Endothelial cell of umbilical vein (primary cell): ENCODE results near the gene MRPL4. TPM values are rescaled to one million over a fixed set of nuclear protein-coding genes. Genes with fewer than 3 reads are reported as not detected.
A peak's percentile ranks its signal among the peaks of the same experiment; 100 is the strongest.

Source experiments
- BruUV-seq: library from RNA; stranded (reverse); fragments of 400-500 nt; replicated peaks from 2 replicates; lab custom pipeline; 2021; lab: Mats Ljungman, UMichigan
- CTCF ChIA-PET: fragments of 300-600, 350-600 bp; sonication (Branson Sonifier 250); formaldehyde crosslinking; loops from one replicate; lab custom pipeline; 2021; ENCODE audit warnings: antibody characterized with exemption, inconsistent platforms; lab: Charles Lee
- POLR2A ChIA-PET: fragments of 300-600, 350-600 bp; sonication (Branson Sonifier 250); formaldehyde crosslinking; loops from one replicate; lab custom pipeline; 2021; ENCODE audit warnings: antibody characterized with exemption, inconsistent platforms; lab: Charles Lee
- DNase-seq: peaks from one replicate; pipeline ENCODE4 v3.0.0-alpha.2; 2011; ENCODE audit warnings: low read depth, low spot score
- FAIRE-seq: peaks from 2 replicates; lab custom pipeline; 2011; peaks lifted over from hg19 to GRCh38; lab: Jason Lieb, UNC
- H2AFZ ChIP-seq: 2 replicates; pipeline ENCODE4 v1.6.0; 2012; ENCODE audit warnings: low read depth, low read length, control low read depth, inconsistent platforms
- H3K27ac ChIP-seq: 2 replicates; pipeline ENCODE4 v1.5.1; 2011; ENCODE audit warnings: low read depth, mild to moderate bottlenecking, control low read depth, low read length, moderate library complexity; ENCODE audit not compliant: insufficient read depth
- H3K27me3 ChIP-seq, 2 experiments: 2 replicates each; pipeline versions ENCODE4 v1.6.0 to v1.6.1; 2011; ENCODE audit warnings: low read length in 2 of 2, mixed read lengths in 1 of 2; ENCODE audit not compliant: control insufficient read depth in 2 of 2, insufficient read depth in 2 of 2
- H3K36me3 ChIP-seq, 2 experiments: 2 replicates in 1 of 2; 3 replicates in 1 of 2; pipeline ENCODE4 v1.5.1; 2011; ENCODE audit warnings: low read length in 2 of 2, mild to moderate bottlenecking in 1 of 2, moderate library complexity in 1 of 2; ENCODE audit not compliant: control insufficient read depth in 2 of 2, insufficient read depth in 2 of 2; ENCODE audit errors: extremely low read depth in 1 of 2
- H3K4me1 ChIP-seq: 3 replicates; pipeline ENCODE4 v1.5.1; 2011; ENCODE audit warnings: mild to moderate bottlenecking, low read length; ENCODE audit not compliant: control insufficient read depth, insufficient read depth; ENCODE audit errors: extremely low read depth
- H3K4me2 ChIP-seq: 2 replicates; pipeline ENCODE4 v1.6.1; 2011; ENCODE audit warnings: low read length, control low read depth, mixed read lengths; ENCODE audit not compliant: insufficient read depth
- H3K4me3 ChIP-seq, 3 experiments: fragments of 200-600 bp in 1 of 3; sonication (generic), shearing (Covaris generic) in 1 of 3; replicated peaks in 1 of 3; 2 replicates each; pipeline ENCODE4 v1.5.1; 2011 to 2016; ENCODE audit warnings: control low read depth in 3 of 3, low read length in 3 of 3, mild to moderate bottlenecking in 2 of 3, inconsistent platforms in 1 of 3, low read depth in 1 of 3, moderate library complexity in 1 of 3; ENCODE audit not compliant: insufficient read depth in 1 of 3
- H3K79me2 ChIP-seq: 2 replicates; pipeline ENCODE4 v1.6.0; 2012; ENCODE audit warnings: low read length, inconsistent platforms; ENCODE audit not compliant: control insufficient read depth, insufficient read depth
- H3K9ac ChIP-seq: replicated peaks from 2 replicates; pipeline ENCODE3; 2011; ENCODE audit warnings: low read length, control low read depth; ENCODE audit not compliant: insufficient read depth; ENCODE audit errors: extremely low read depth
- H3K9me1 ChIP-seq: replicated peaks from 3 replicates; pipeline ENCODE4 v1.6.0; 2011; ENCODE audit warnings: mild to moderate bottlenecking, low read length; ENCODE audit not compliant: control insufficient read depth, insufficient read depth; ENCODE audit errors: extremely low read depth
- H3K9me3 ChIP-seq: replicated peaks from 2 replicates; pipeline ENCODE4 v1.5.1; 2012; ENCODE audit warnings: low read length, inconsistent platforms; ENCODE audit not compliant: control insufficient read depth, insufficient read depth
- H4K20me1 ChIP-seq: replicated peaks from 2 replicates; pipeline ENCODE3; 2011; ENCODE audit warnings: mild to moderate bottlenecking, low read length; ENCODE audit not compliant: control insufficient read depth, insufficient read depth; ENCODE audit errors: extremely low read depth
- CTCF ChIP-seq, 2 donors: IDR thresholded peaks; 1 replicate in 1 of 2; 2 replicates in 1 of 2; pipeline ENCODE4 v1.5.1; 2011; ENCODE audit warnings: low read length in 2 of 2, mild to moderate bottlenecking in 2 of 2, moderate library complexity in 2 of 2, control low read depth in 1 of 2, inconsistent platforms in 1 of 2, low read depth in 1 of 2; ENCODE audit not compliant: insufficient read depth in 1 of 2; ENCODE audit errors: extremely low read depth in 1 of 2
- FOS ChIP-seq: IDR thresholded peaks from 2 replicates; pipeline ENCODE4 v1.6.1; 2011; ENCODE audit warnings: mild to moderate bottlenecking, low read length, moderate library complexity, borderline replicate concordance; ENCODE audit not compliant: insufficient read depth
- MAX ChIP-seq: IDR thresholded peaks from 2 replicates; pipeline ENCODE4 v1.6.1; 2011; ENCODE audit not compliant: insufficient read depth, insufficient read length
- POLR2A ChIP-seq: IDR thresholded peaks from 2 replicates; pipeline ENCODE4 v1.6.1; 2012; ENCODE audit warnings: low read depth, mild to moderate bottlenecking, control low read depth, low read length
- dilution Hi-C: fragments of 300-500 bp; cut with MboI; formaldehyde crosslinking; loops from one replicate; pipeline ENCODE4 v1.15.0; 2019; ENCODE audit warnings: low sequenced_read_pairs; ENCODE audit not compliant: extremely low pct_ligation_motif_present
- intact Hi-C: fragments of 100-400 bp; cut with micrococcal nuclease; formaldehyde crosslinking; loops from one replicate; pipeline ENCODE4 v1.10.0; 2022
- polyA plus RNA-seq, 4 experiments: library from polyadenylated mRNA; depleted of rRNA in 3 of 4; stranded (reverse) in 3 of 4; unstranded in 1 of 4; fragments of >200 nt; gene quantifications; 2 replicates each; pipeline versions ENCODE4 v1.2.1 to v1.2.3, GENCODE V29; 2011 to 2012; ENCODE audit warnings: missing spikeins in 1 of 4
- total RNA-seq: library from RNA; stranded (reverse); gene quantifications from 2 replicates; pipeline ENCODE4 v1.2.3, GENCODE V29; 2021

Gene MRPL4
- total and polyA plus RNA-seq, 2 donors (not counting 3 experiments of a cell fraction or from before 2014, with no cell fraction given): 70.4 to 118 TPM

- Histone ChIP-seq H3K9ac (peak overlapping the region; percentile 53), H3K79me2 (no peaks in the 10 kb centered on the region), H3K9me1 (no peaks in the 10 kb centered on the region), H4K20me1 (no peaks in the 10 kb centered on the region), H3K4me3 (peak overlapping the region in 2 of 3 experiments; percentile 20 to 31), H3K9me3 (no peaks in the 10 kb centered on the region), H3K27ac (no peak overlapping the region), H3K36me3 (no peaks in the 10 kb centered on the region), H3K27me3 (no peaks in the 10 kb centered on the region), H2AFZ (no peak overlapping the region), H3K4me1 (peaks cover 36% of the 10 kb centered on the region), H3K4me2 (peak overlapping the region; percentile 4)
- CTCF ChIA-PET: interaction anchor here (0.6 to 9.0 kb wide), 18 partner anchors 9 to 341 kb away, joined by 3 to 411 read pairs (median 7); partner anchors contain the start of genes CDC37, FDX2, ICAM4 and ICAM5
- FAIRE-seq (no peak), DNase-seq (peak; percentile 61)
- POLR2A ChIA-PET: interaction anchor here (2.5 to 2.6 kb wide), 3 partner anchors 20 to 117 kb away, joined by 13 to 15 read pairs (median 14); partner anchors contain the start of gene RAVER1
- BruUV-seq: TSS peak; percentile 40
- dilution Hi-C loops (no loop called here), intact Hi-C loops (loop anchor here (2.0 to 5.0 kb wide), 2 partner anchors 15 to 46 kb away; partner anchors contain the start of genes FDX2 and ICAM4)
- TF ChIP-seq FOS (no peak), POLR2A (no peak), MAX (no peak), CTCF (IDR thresholded peaks at IDR 0.05; ENCODE audit: extremely low read depth in 1 of 2, insufficient read depth in 1 of 2, low read depth in 1 of 2, low read length in 2 of 2) (no peak)
Observed at GRCh38 chr19:10271543-10272086, 19.6 kb downstream of the MRPL4 start.
